IPS DF 6.9 (cell line): ENCODE measurements around the gene ECE2.
"Not testable (repeated sequence)": the region's sequence is repeated elsewhere in the genome, so short reads cannot be mapped to it uniquely, and the experiment has no call there.

Experiments
- DNase-seq: peaks from one replicate; pipeline ENCODE4 v3.0.0-alpha.2; 2013; ENCODE audit warnings: low read depth, low spot score
- H3K27ac ChIP-seq: one replicate; pipeline ENCODE4 v1.5.1; 2013; ENCODE audit warnings: low read length, control low read depth
- H3K27me3 ChIP-seq: 2 replicates; pipeline ENCODE4 v1.6.1; 2013; ENCODE audit warnings: mild to moderate bottlenecking, low read length; ENCODE audit not compliant: control insufficient read depth, insufficient read depth
- H3K36me3 ChIP-seq: 2 replicates; pipeline ENCODE4 v1.6.1; 2013; ENCODE audit warnings: low read length; ENCODE audit not compliant: control insufficient read depth, insufficient read depth
- H3K4me1 ChIP-seq: 2 replicates; pipeline ENCODE4 v1.6.1; 2013; ENCODE audit warnings: low read length; ENCODE audit not compliant: control insufficient read depth, insufficient read depth
- H3K4me3 ChIP-seq: 2 replicates; pipeline ENCODE4 v1.5.1; 2013; ENCODE audit warnings: mild to moderate bottlenecking, low read length
- H3K9me3 ChIP-seq: 2 replicates; pipeline ENCODE4 v1.6.1; 2013; ENCODE audit warnings: low read length, inconsistent platforms; ENCODE audit not compliant: control insufficient read depth, insufficient read depth
- WGBS: extraction: QIAGEN DNeasy Blood & Tissue Kit; methylation state at CpG from one replicate; pipeline ENCODE4 v1.1.7; 2013; ENCODE audit warnings: mixed read lengths, missing lambda C conversion rate; ENCODE audit not compliant: insufficient read length, insufficient coverage; 5-methylcytosine and 5-hydroxymethylcytosine counted together

Gene ECE2

DNA sequence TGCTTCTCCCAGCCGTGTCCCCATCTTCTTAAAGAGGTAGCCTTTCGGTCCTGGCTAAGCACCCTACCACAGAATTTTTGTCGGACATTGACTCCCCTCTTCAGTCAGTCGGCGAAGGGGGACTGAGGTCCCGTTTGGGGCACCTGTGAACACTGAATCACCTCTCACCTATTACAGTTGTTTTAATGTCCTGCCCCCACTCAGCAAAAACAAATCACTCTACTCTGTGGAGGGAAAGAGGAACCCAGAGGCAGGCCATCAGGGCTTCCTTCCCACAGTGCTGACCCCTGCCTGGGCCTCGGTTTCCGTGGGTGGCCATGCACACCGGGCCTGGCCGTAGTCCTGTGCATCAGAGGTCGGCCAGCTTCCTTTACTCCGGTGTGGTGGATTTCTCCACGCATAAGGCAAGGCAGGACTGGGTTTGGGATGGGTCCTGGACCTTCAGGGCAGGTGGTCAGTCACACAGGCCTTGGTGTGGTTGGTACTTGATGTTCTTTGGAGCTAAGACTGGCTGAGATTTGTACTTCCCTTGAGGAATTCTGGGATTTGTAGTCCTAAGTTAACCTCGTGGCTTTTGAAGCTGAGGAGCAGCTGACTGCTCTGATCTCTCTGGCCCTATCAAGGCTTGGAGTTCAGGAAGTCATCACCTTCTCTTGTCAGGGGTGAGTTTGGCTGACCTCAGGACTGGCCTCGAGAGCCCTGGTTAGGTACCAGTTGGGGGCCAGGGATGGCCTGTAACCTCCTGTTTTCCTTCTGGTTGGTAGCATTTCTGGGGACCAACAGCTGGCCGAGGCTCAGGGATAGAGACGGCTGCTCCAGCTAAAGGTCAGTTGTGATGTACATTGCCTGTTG lies 61.0 kb downstream of the ECE2 start:
- no peaks in the 10 kb centered on the region for H3K9me3 ChIP-seq
- H3K27ac ChIP-seq = no peak overlapping the region
- no peak for DNase-seq
- peaks cover 23% of the 10 kb centered on the region for H3K36me3 ChIP-seq
- H3K4me3 ChIP-seq = peak overlapping the region; percentile 91
- H3K27me3 ChIP-seq = no peaks in the 10 kb centered on the region
- WGBS = no CpG with 5 or more reads among the region's 17 CpGs
- peaks cover 6% of the 10 kb centered on the region for H3K4me1 ChIP-seq

DNA sequence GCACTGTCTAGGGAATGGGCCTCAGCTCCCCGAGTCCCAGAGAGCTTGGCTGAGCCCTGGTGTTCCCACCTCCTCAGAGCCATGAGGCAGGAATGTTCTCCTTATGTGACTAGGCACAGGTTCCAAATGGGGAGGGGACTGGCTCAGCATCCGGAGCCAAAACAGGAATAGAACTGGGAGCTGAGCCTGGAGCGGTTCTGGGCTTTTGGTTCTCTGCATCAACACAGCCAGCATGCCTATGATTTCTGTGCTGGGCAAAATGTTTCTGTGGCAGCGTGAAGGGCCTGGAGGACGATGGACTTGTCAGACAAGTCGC lies 61.5 kb downstream of the ECE2 start, which contains the start of gene FAM131A:
Gene FAM131A (plus strand): TSS at position 202 of the 316 bp plus-strand sequence. CDS start 31 bp downstream, at position 233.
- no peak for DNase-seq
- no peaks in the 10 kb centered on the region for H3K9me3 ChIP-seq
- WGBS = no CpG with 5 or more reads among the region's 6 CpGs
- peaks cover 6% of the 10 kb centered on the region for H3K4me1 ChIP-seq
- no peak within 1 kb of the TSS for H3K27ac ChIP-seq
- no peaks in the 10 kb centered on the region for H3K27me3 ChIP-seq
- H3K4me3 ChIP-seq = peak within 1 kb of the TSS; percentile 91; the same call in 1 of the 2 replicates
- peaks cover 18% of the 10 kb centered on the region for H3K36me3 ChIP-seq

DNA sequence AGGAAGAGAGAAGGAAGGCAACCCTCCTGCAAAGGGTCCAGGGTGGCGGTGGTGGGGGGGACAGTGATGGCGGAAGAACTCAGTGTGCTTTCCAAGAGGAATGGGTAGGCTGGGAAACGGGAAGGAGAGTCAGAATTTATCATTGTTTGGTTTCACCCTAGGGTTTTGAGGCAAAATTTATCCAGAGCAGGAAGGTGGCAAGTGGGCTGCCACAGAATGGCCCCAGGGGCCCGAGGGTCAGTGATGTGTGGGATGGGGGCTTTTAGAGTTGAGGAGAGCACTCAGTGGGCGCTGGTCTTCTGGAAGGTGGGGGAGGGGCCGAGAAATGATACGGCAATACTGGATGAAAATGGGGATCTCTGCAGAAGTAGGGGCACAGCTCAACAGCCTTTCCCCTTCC lies 62.2 kb downstream of the ECE2 start:
- Histone ChIP-seq H3K36me3 (peaks cover 15% of the 10 kb centered on the region), H3K4me3 (no peak overlapping the region), H3K27ac (no peak overlapping the region), H3K27me3 (no peaks in the 10 kb centered on the region), H3K4me1 (peaks cover 6% of the 10 kb centered on the region), H3K9me3 (no peaks in the 10 kb centered on the region)
- DNase-seq = no peak
- WGBS = no CpG with 5 or more reads among the region's 7 CpGs

DNA sequence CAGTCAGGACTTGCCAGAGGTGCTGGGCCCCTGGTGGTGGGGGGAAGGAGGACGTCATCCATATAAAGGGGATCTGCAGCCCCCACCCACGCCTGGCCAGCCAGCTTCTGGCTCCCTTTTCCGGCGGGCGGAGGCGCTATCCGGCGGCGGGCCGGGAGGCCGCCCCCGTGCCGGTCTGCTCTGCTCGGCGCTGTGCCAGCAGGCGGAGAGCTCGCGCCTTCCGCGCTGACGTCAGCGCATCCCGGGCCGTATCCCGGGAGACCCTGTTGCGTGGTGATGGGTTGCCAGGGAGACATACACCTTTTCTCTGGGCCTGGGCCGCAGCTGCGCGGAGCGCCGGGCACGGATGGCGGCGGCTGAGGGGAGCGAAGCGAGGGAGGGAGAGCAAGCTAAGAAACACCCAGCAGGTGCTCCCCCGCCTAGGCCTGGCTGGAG lies 62.7 kb downstream of the ECE2 start:
- Histone ChIP-seq H3K9me3 (no peaks in the 10 kb centered on the region), H3K4me3 (peak overlapping the region; percentile 6; the same call in 1 of the 2 replicates), H3K27me3 (no peaks in the 10 kb centered on the region), H3K4me1 (peaks cover 6% of the 10 kb centered on the region), H3K27ac (no peak overlapping the region), H3K36me3 (peaks cover 16% of the 10 kb centered on the region)
- no CpG with 5 or more reads among the region's 37 CpGs for WGBS
- no peak for DNase-seq

DNA sequence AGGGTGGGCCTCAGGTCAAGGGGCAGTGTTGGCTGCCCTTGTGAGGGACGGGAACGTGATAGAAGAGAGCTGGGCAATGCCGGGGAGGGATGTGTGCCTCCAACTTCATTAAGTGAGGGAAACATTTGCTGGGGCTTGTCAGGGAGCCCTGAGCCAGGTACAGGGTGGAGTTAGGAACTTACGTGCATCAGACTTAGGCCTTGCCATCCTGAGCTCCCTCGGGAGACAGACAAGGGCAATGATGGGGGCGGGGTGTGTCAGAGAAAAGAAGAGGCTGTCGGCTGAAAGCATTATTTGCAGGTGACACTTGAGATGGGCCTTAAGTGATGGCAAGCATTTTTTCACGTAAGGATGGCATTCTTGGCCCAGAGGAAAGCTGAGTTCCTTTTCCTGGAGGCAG lies 63.2 kb downstream of the ECE2 start:
- DNase-seq = no peak
- no CpG with 5 or more reads among the region's 8 CpGs for WGBS
- Histone ChIP-seq H3K4me3 (no peak overlapping the region), H3K27me3 (no peaks in the 10 kb centered on the region), H3K4me1 (peaks cover 6% of the 10 kb centered on the region), H3K27ac (no peak overlapping the region), H3K36me3 (peaks cover 13% of the 10 kb centered on the region), H3K9me3 (no peaks in the 10 kb centered on the region)

DNA sequence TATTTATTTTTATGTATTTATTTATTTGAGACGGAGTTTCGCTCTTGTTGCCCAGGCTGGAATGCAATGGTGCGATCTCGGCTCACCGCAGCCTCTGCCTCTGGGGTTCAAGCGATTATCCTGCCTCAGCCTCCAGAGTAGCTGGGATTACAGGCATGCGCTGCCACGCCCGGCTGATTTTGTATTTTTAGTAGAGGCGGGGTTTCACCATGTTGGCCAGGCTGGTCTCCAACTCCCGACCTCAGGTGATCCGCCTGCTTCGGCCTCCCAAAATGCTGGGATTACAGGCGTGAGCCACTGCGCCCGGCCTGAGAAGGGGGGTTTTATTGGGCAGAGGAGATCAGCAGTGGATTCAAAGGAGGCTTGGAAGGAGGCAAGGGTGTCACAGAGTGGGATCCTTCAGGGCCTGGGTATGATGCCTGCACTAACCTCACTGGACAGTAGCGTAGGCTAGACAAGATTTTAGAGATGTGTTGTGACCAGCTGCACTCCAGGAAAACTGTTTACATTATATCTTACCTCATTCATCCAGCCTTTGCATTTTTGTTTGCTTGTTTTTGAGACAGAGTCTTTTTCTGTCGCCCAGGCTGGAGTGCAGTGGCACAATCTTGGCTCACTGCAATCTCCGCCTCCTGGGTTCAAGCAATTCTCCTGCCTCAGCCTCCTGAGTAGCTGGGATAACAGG lies 63.8 kb downstream of the ECE2 start:
- WGBS = no CpG with 5 or more reads among the region's 19 CpGs
- not testable (repeated sequence) for H3K4me1 ChIP-seq, H3K27ac ChIP-seq, H3K9me3 ChIP-seq, H3K27me3 ChIP-seq, H3K4me3 ChIP-seq, DNase-seq
- H3K36me3 ChIP-seq = peaks cover 12% of the 10 kb centered on the region

DNA sequence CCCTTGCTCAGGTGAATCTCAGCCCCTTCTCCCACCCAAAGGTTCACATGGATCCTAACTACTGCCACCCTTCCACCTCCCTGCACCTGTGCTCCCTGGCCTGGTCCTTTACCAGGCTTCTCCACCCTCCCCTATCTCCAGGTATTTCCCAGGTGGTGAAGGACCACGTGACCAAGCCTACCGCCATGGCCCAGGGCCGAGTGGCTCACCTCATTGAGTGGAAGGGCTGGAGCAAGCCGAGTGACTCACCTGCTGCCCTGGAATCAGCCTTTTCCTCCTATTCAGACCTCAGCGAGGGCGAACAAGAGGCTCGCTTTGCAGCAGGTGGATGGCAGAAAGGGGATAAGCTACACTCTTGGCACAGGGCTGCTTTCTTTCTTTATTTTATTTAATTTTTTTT lies 66.1 kb downstream of the ECE2 start:
- H3K27ac ChIP-seq = no peak overlapping the region
- no CpG with 5 or more reads among the region's 7 CpGs for WGBS

More for the DNA sequence above, 66.1 kb downstream of the ECE2 start:
- DNase-seq = no peak
- Histone ChIP-seq H3K4me1 (peaks cover 6% of the 10 kb centered on the region), H3K9me3 (no peaks in the 10 kb centered on the region), H3K4me3 (no peak overlapping the region), H3K27me3 (no peaks in the 10 kb centered on the region), H3K36me3 (peaks cover 13% of the 10 kb centered on the region)
